WERI-Rb-1 (cell line): ENCODE data around the gene IFNAR1.

ENCODE experiments used
- DNase-seq: peaks from one replicate; pipeline ENCODE4 v3.0.0-alpha.2; 2020
- H3K27ac ChIP-seq: fragments of 250-450 bp; sonication (Bioruptor Pico); 2 replicates; pipeline ENCODE4 v1.5.1; 2020; ENCODE audit warnings: mild to moderate bottlenecking, moderate library complexity
- H3K27me3 ChIP-seq: fragments of 250-450 bp; sonication (Bioruptor Pico); 2 replicates; pipeline ENCODE4 v1.5.1; 2021; ENCODE audit warnings: mild to moderate bottlenecking, low read depth, moderate library complexity; ENCODE audit not compliant: insufficient read depth, severe bottlenecking
- H3K36me3 ChIP-seq: fragments of 250-450 bp; sonication (Bioruptor Pico); 2 replicates; pipeline ENCODE4 v1.5.1; 2020; ENCODE audit warnings: mild to moderate bottlenecking, moderate library complexity
- H3K4me3 ChIP-seq: 2 replicates; pipeline ENCODE4 v1.5.1; 2011; ENCODE audit warnings: low read depth, mild to moderate bottlenecking, control low read depth, low read length
- H3K9me3 ChIP-seq: fragments of 250-450 bp; sonication (Bioruptor Pico); 2 replicates; pipeline ENCODE4 v1.5.1; 2021; ENCODE audit warnings: mild to moderate bottlenecking, moderate library complexity; ENCODE audit not compliant: severe bottlenecking
- TF ChIP-seq, protein P1 (sequence below): IDR thresholded peaks from 2 replicates; pipeline ENCODE4 v1.5.1; 2011; ENCODE audit warnings: low read depth, mild to moderate bottlenecking, control low read depth, inconsistent platforms, low read length

The IFNAR1 gene

DNA sequence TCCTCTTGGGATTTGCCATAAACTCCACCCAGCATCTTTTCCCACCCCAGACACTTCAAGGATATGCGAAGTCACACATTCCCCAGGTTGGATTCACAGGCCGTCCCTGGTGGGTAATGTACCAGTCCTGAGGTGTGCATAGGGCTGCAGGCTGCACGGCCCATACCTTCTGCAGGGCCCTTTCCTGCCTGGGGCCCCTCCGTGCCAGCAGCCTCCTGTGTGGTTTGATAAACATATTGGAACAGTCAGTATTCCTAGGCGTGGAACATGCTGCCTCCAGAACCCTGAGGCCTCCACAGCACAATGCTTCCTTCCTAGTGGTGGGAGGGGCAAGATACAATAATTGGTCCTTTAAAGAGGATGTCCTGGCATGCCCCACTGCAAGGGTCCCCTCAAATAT lies 32.0 kb upstream of the IFNAR1 start:
- Histone ChIP-seq H3K4me3 (no peak overlapping the region), H3K36me3 (peaks cover 24% of the 10 kb centered on the region), H3K27ac (no peak overlapping the region), H3K9me3 (no peaks in the 10 kb centered on the region), H3K27me3 (no peaks in the 10 kb centered on the region)
- TF ChIP-seq, protein P1, sequence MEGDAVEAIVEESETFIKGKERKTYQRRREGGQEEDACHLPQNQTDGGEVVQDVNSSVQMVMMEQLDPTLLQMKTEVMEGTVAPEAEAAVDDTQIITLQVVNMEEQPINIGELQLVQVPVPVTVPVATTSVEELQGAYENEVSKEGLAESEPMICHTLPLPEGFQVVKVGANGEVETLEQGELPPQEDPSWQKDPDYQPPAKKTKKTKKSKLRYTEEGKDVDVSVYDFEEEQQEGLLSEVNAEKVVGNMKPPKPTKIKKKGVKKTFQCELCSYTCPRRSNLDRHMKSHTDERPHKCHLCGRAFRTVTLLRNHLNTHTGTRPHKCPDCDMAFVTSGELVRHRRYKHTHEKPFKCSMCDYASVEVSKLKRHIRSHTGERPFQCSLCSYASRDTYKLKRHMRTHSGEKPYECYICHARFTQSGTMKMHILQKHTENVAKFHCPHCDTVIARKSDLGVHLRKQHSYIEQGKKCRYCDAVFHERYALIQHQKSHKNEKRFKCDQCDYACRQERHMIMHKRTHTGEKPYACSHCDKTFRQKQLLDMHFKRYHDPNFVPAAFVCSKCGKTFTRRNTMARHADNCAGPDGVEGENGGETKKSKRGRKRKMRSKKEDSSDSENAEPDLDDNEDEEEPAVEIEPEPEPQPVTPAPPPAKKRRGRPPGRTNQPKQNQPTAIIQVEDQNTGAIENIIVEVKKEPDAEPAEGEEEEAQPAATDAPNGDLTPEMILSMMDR, result no peak
- no peak for DNase-seq

DNA sequence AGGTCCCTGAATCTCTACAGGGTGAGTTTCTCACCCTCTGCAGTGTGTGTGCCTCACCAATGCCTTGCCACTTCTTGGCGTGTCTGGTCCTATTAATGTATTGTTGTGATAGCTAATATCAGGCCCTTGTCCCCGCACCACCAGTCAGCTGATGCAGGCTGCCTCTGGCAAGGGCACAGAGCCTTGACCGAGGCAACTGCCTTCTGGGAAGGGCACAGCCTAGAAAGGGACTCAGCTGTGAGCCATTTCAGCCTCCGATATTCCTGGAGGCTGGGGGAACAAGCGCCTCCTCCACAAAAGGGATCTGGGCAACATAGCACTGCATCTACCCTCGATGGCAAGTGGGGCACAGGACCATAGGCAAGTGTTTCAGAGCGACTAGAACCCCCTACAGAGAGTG lies 31.6 kb upstream of the IFNAR1 start:
- no peak for DNase-seq
- Histone ChIP-seq H3K9me3 (no peaks in the 10 kb centered on the region), H3K27ac (no peak overlapping the region), H3K27me3 (no peaks in the 10 kb centered on the region), H3K4me3 (no peak overlapping the region), H3K36me3 (peaks cover 20% of the 10 kb centered on the region)
- TF ChIP-seq, protein P1, result no peak

DNA sequence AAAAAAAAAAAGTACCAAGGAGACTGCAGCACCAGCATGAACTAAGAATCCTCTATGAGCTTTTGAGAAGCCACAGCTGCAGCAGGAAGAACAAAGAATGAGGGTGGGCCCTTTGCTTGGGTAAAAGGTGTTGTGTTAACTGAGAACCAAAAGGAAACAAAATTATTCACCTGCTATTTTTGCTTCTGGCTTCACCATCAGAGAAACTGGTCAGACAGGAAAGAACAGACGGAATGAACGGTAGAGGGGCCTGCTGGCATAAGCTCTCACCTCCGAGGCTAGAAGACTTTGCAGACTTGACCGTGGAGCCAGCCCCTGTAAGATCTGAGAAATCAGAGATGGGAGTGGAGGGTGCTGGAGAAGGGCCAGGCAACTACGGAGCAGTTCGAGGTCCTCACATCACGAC lies 31.0 kb upstream of the IFNAR1 start:
- H3K36me3 ChIP-seq, result peaks cover 20% of the 10 kb centered on the region
- no peaks in the 10 kb centered on the region for H3K9me3 ChIP-seq
- no peaks in the 10 kb centered on the region for H3K27me3 ChIP-seq
- DNase-seq, result no peak
- TF ChIP-seq, protein P1, result no peak
- H3K4me3 ChIP-seq, result no peak overlapping the region
- H3K27ac ChIP-seq, result no peak overlapping the region

- Histone ChIP-seq H3K27ac (no peak overlapping the region), H3K9me3 (no peaks in the 10 kb centered on the region), H3K4me3 (no peak overlapping the region), H3K27me3 (no peaks in the 10 kb centered on the region), H3K36me3 (peaks cover 17% of the 10 kb centered on the region)
- DNase-seq, result no peak
- TF ChIP-seq, protein P1, result no peak
Observed at GRCh38 chr21:33296156-33296555, 28.6 kb upstream of the IFNAR1 start.

GRCh38 chr21:33299181-33299752 lies 25.5 kb upstream of the IFNAR1 start:
- no peak for DNase-seq
- TF ChIP-seq, protein P1, result no peak
- no peaks in the 10 kb centered on the region for H3K9me3 ChIP-seq
- peaks cover 12% of the 10 kb centered on the region for H3K36me3 ChIP-seq
- H3K27ac ChIP-seq, result no peak overlapping the region
- no peak overlapping the region for H3K4me3 ChIP-seq
- no peaks in the 10 kb centered on the region for H3K27me3 ChIP-seq
